Measurements from ENCODE around the gene NFAM1. TPM values are rescaled to one million over a fixed set of nuclear protein-coding genes. Genes with fewer than 3 reads are reported as not detected.

NFAM1 gene
- total RNA-seq, 5 donors from 2014 or later (not counting 1 experiment from before 2014, with no cell fraction given) = 0.07 to 0.32 (median 0.18) TPM

- H3K27me3 ChIP-seq (replicated peaks in 1 of 2; ENCODE audit: control insufficient read depth in 2 of 2, extremely low read depth in 1 of 2, insufficient read depth in 2 of 2, low read length in 1 of 2) = peaks cover 0 to 27% of the 10 kb centered on the region in 2 experiments
- H3K4me1 ChIP-seq (ENCODE audit: control insufficient read depth in 1 of 2, extremely low read depth in 1 of 2, insufficient read depth in 2 of 2, low read length in 2 of 2) = no peaks in the 10 kb centered on the region
- no peak overlapping the region for H3K4me3 ChIP-seq (ENCODE audit: control insufficient read depth in 1 of 2, extremely low read depth in 1 of 2, low read length in 1 of 2)
- 85% methylated on average over 6 of the region's 11 CpGs for WGBS (ENCODE audit: insufficient coverage)
- peaks cover 0 to 7% of the 10 kb centered on the region in 2 donors for H3K27me3 Mint-ChIP-seq
- no peaks in the 10 kb centered on the region for H3K9me3 ChIP-seq
- H3K36me3 ChIP-seq (ENCODE audit: control insufficient read depth in 2 of 2, extremely low read depth in 1 of 2, insufficient read depth in 1 of 2, low read length in 1 of 2) = no peaks in the 10 kb centered on the region
- CTCF ChIA-PET = no interaction called here
- POLR2A ChIA-PET = no interaction called here
- no peak for ATAC-seq (replicated peaks in 1 of 4)
- H3K27ac ChIP-seq (ENCODE audit: low read length) = no peak overlapping the region
- no peak overlapping the region for H3K4me3 Mint-ChIP-seq
- DNase-seq = no peak
- no peaks in the 10 kb centered on the region for H3K9me3 Mint-ChIP-seq
- H3K4me1 Mint-ChIP-seq = no peaks in the 10 kb centered on the region
- H3K36me3 Mint-ChIP-seq = no peaks in the 10 kb centered on the region
- H3K27ac Mint-ChIP-seq = no peak overlapping the region
These were observed 18.2 kb downstream of the NFAM1 start for GRCh38 chr22:42414021-42414420.

- POLR2A ChIA-PET = no interaction called here
- Histone ChIP-seq H3K9me3 (no peaks in the 10 kb centered on the region), H3K27me3 (replicated peaks in 1 of 2; ENCODE audit: control insufficient read depth in 2 of 2, extremely low read depth in 1 of 2, insufficient read depth in 2 of 2, low read length in 1 of 2) (peaks cover 0 to 17% of the 10 kb centered on the region in 2 experiments), H3K4me1 (ENCODE audit: control insufficient read depth in 1 of 2, extremely low read depth in 1 of 2, insufficient read depth in 2 of 2, low read length in 2 of 2) (no peaks in the 10 kb centered on the region), H3K36me3 (ENCODE audit: control insufficient read depth in 2 of 2, extremely low read depth in 1 of 2, insufficient read depth in 1 of 2, low read length in 1 of 2) (no peaks in the 10 kb centered on the region), H3K27ac (ENCODE audit: low read length) (no peak overlapping the region), H3K4me3 (ENCODE audit: control insufficient read depth in 1 of 2, extremely low read depth in 1 of 2, low read length in 1 of 2) (no peak overlapping the region)
- CTCF ChIA-PET = interaction anchor here in 1 of 2 donors (0.7 kb wide), 1 partner anchor 11 kb away, joined by 3 read pairs; no protein-coding TSS in a partner anchor
- Mint-ChIP-seq H3K27me3 (peaks cover 0 to 5% of the 10 kb centered on the region in 2 donors), H3K36me3 (no peaks in the 10 kb centered on the region), H3K27ac (no peak overlapping the region), H3K4me3 (no peak overlapping the region), H3K4me1 (no peaks in the 10 kb centered on the region), H3K9me3 (no peaks in the 10 kb centered on the region)
- WGBS (ENCODE audit: insufficient coverage) = 85% methylated on average over 13 of the region's 13 CpGs
- no peak for DNase-seq
- no peak for ATAC-seq (replicated peaks in 1 of 4)
These were observed 19.4 kb downstream of the NFAM1 start for GRCh38 chr22:42412744-42413333.

GRCh38 chr22:42410708-42411107, 21.5 kb downstream of the NFAM1 start:
- no peaks in the 10 kb centered on the region for H3K9me3 Mint-ChIP-seq
- POLR2A ChIA-PET = no interaction called here
- H3K4me1 Mint-ChIP-seq = no peaks in the 10 kb centered on the region
- H3K36me3 ChIP-seq (ENCODE audit: control insufficient read depth in 2 of 2, extremely low read depth in 1 of 2, insufficient read depth in 1 of 2, low read length in 1 of 2) = no peaks in the 10 kb centered on the region
- CTCF ChIA-PET = no interaction called here
- no peaks in the 10 kb centered on the region for H3K4me1 ChIP-seq (ENCODE audit: control insufficient read depth in 1 of 2, extremely low read depth in 1 of 2, insufficient read depth in 2 of 2, low read length in 2 of 2)
- no peak overlapping the region for H3K4me3 ChIP-seq (ENCODE audit: control insufficient read depth in 1 of 2, extremely low read depth in 1 of 2, low read length in 1 of 2)
- no peaks in the 10 kb centered on the region for H3K27me3 Mint-ChIP-seq
- no peak overlapping the region for H3K27ac Mint-ChIP-seq
- DNase-seq (no peak), ATAC-seq (replicated peaks in 1 of 4) (no peak)
- no peak overlapping the region for H3K4me3 Mint-ChIP-seq
- 80% methylated on average over 1 of the region's 7 CpGs for WGBS (ENCODE audit: insufficient coverage)
- H3K36me3 Mint-ChIP-seq = no peaks in the 10 kb centered on the region
- peaks cover 0 to 3% of the 10 kb centered on the region in 2 experiments for H3K27me3 ChIP-seq (replicated peaks in 1 of 2; ENCODE audit: control insufficient read depth in 2 of 2, extremely low read depth in 1 of 2, insufficient read depth in 2 of 2, low read length in 1 of 2)
- no peak overlapping the region for H3K27ac ChIP-seq (ENCODE audit: low read length)
- H3K9me3 ChIP-seq = no peaks in the 10 kb centered on the region

GRCh38 chr22:42408810-42409529, 23.2 kb downstream of the NFAM1 start:
- DNase-seq = no peak
- POLR2A ChIA-PET = no interaction called here
- no peaks in the 10 kb centered on the region for H3K27me3 Mint-ChIP-seq
- CTCF ChIA-PET = interaction anchor here in 1 of 2 donors (0.6 kb wide), 1 partner anchor 378 kb away, joined by 3 read pairs; no protein-coding TSS in a partner anchor
- Histone ChIP-seq H3K36me3 (ENCODE audit: control insufficient read depth in 2 of 2, extremely low read depth in 1 of 2, insufficient read depth in 1 of 2, low read length in 1 of 2) (no peaks in the 10 kb centered on the region), H3K27ac (ENCODE audit: low read length) (no peak overlapping the region), H3K4me1 (ENCODE audit: control insufficient read depth in 1 of 2, extremely low read depth in 1 of 2, insufficient read depth in 2 of 2, low read length in 2 of 2) (no peaks in the 10 kb centered on the region), H3K9me3 (no peaks in the 10 kb centered on the region), H3K27me3 (replicated peaks in 1 of 2; ENCODE audit: control insufficient read depth in 2 of 2, extremely low read depth in 1 of 2, insufficient read depth in 2 of 2, low read length in 1 of 2) (peaks cover 0 to 3% of the 10 kb centered on the region in 2 experiments), H3K4me3 (ENCODE audit: control insufficient read depth in 1 of 2, extremely low read depth in 1 of 2, low read length in 1 of 2) (no peak overlapping the region)
- no peak overlapping the region for H3K4me3 Mint-ChIP-seq
- H3K27ac Mint-ChIP-seq = no peak overlapping the region
- no peaks in the 10 kb centered on the region for H3K4me1 Mint-ChIP-seq
- ATAC-seq (replicated peaks in 1 of 4) = no peak
- H3K9me3 Mint-ChIP-seq = no peaks in the 10 kb centered on the region
- H3K36me3 Mint-ChIP-seq = no peaks in the 10 kb centered on the region
- 84% methylated on average over 14 of the region's 16 CpGs for WGBS (ENCODE audit: insufficient coverage)

DNA sequence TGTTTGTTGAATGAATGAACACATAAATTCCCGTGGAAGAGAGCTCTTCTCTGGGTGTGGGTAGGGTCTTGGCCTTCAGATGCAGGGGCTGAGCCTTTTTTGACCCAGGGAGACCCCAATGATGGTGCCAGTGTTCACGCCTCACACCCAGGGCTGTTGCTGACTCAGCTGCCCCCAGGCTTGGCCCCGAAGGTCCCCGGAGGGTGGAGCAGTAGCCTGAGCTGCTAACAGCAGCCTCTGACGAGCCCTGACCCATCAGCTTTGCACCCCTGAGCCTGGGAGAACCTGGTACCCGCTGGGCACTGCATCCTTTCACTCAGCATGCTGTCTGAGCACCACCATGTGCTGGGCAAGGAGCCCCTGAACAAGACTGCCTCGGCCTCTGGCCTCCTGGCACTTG, 23.9 kb downstream of the NFAM1 start:
- ChIA-PET CTCF (interaction anchor here in 1 of 2 donors (0.6 kb wide), 1 partner anchor 377 kb away, joined by 3 read pairs; no protein-coding TSS in a partner anchor), POLR2A (no interaction called here)
- WGBS (ENCODE audit: insufficient coverage) = 72% methylated on average over 5 of the region's 7 CpGs

DNA sequence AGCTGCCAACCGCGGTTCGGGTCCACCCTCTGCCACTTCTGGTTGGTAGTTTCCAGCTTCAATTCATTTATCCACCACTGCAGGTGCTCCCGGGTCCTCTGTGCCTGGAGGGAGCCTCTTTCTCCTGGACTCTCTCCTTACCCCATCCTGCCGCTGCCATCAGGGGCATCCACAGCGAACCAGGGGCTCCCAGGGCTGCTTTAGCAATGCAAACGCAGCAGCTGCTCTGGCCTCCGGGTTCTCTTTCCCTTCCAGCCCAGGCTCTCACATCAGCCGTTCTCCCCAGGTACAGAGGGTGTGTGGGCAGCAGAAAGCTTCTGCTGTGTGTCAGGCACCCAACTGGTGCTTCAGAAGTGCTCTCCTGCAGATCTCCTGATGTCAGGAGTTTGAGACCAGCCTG, 27.9 kb downstream of the NFAM1 start:
- no peaks in the 10 kb centered on the region for H3K27me3 Mint-ChIP-seq
- H3K9me3 Mint-ChIP-seq = no peaks in the 10 kb centered on the region
- DNase-seq (no peak), ATAC-seq (replicated peaks in 1 of 4) (no peak)
- H3K4me3 ChIP-seq (ENCODE audit: control insufficient read depth in 1 of 2, extremely low read depth in 1 of 2, low read length in 1 of 2) = no peak overlapping the region
- no peaks in the 10 kb centered on the region for H3K9me3 ChIP-seq
- no peaks in the 10 kb centered on the region for H3K4me1 Mint-ChIP-seq
- no peak overlapping the region for H3K27ac Mint-ChIP-seq
- H3K4me3 Mint-ChIP-seq = no peak overlapping the region
- H3K4me1 ChIP-seq (ENCODE audit: control insufficient read depth in 1 of 2, extremely low read depth in 1 of 2, insufficient read depth in 2 of 2, low read length in 2 of 2) = no peaks in the 10 kb centered on the region
- H3K27me3 ChIP-seq (replicated peaks in 1 of 2; ENCODE audit: control insufficient read depth in 2 of 2, extremely low read depth in 1 of 2, insufficient read depth in 2 of 2, low read length in 1 of 2) = peaks cover 0 to 8% of the 10 kb centered on the region in 2 experiments
- 69% methylated on average over 8 of the region's 9 CpGs for WGBS (ENCODE audit: insufficient coverage)
- POLR2A ChIA-PET = interaction anchor here in 1 of 2 donors (0.7 kb wide), 1 partner anchor 34 kb away, joined by 10 read pairs; no protein-coding TSS in a partner anchor
- H3K27ac ChIP-seq (ENCODE audit: low read length) = no peak overlapping the region
- CTCF ChIA-PET = no interaction called here
- no peaks in the 10 kb centered on the region for H3K36me3 ChIP-seq (ENCODE audit: control insufficient read depth in 2 of 2, extremely low read depth in 1 of 2, insufficient read depth in 1 of 2, low read length in 1 of 2)
- no peaks in the 10 kb centered on the region for H3K36me3 Mint-ChIP-seq

More for the DNA sequence above, 23.9 kb downstream of the NFAM1 start:
- H3K9me3 Mint-ChIP-seq = no peaks in the 10 kb centered on the region
- H3K4me3 Mint-ChIP-seq = no peak overlapping the region
- H3K27ac ChIP-seq (ENCODE audit: low read length) = no peak overlapping the region
- H3K4me3 ChIP-seq (ENCODE audit: control insufficient read depth in 1 of 2, extremely low read depth in 1 of 2, low read length in 1 of 2) = no peak overlapping the region
- no peaks in the 10 kb centered on the region for H3K4me1 Mint-ChIP-seq
- H3K36me3 Mint-ChIP-seq = no peaks in the 10 kb centered on the region
- H3K27me3 ChIP-seq (replicated peaks in 1 of 2; ENCODE audit: control insufficient read depth in 2 of 2, extremely low read depth in 1 of 2, insufficient read depth in 2 of 2, low read length in 1 of 2) = peaks cover 0 to 8% of the 10 kb centered on the region in 2 experiments
- DNase-seq (no peak), ATAC-seq (replicated peaks in 1 of 4) (no peak)
- no peaks in the 10 kb centered on the region for H3K36me3 ChIP-seq (ENCODE audit: control insufficient read depth in 2 of 2, extremely low read depth in 1 of 2, insufficient read depth in 1 of 2, low read length in 1 of 2)
- H3K9me3 ChIP-seq = no peaks in the 10 kb centered on the region
- no peaks in the 10 kb centered on the region for H3K27me3 Mint-ChIP-seq
- H3K27ac Mint-ChIP-seq = no peak overlapping the region
- H3K4me1 ChIP-seq (ENCODE audit: control insufficient read depth in 1 of 2, extremely low read depth in 1 of 2, insufficient read depth in 2 of 2, low read length in 2 of 2) = no peaks in the 10 kb centered on the region
